ENCODE data around the gene PWP1. TPM values are rescaled to one million over a fixed set of nuclear protein-coding genes. Genes with fewer than 3 reads are reported as not detected.
A peak's percentile ranks its signal among the peaks of the same experiment; 100 is the strongest.

Gene PWP1
- total and polyA plus RNA-seq, 9 of the 15 experiments (the other 6 are each of a cell fraction or from before 2014, with no cell fraction given), result 61.6 to 401 (median 111) TPM

- peak; percentile 98 for TF ChIP-seq SIN3A (IDR thresholded peaks at IDR 0.05; ENCODE audit: borderline replicate concordance in 2 of 2, control insufficient read depth in 1 of 2, low read depth in 2 of 2, low read length in 2 of 2)
- TF ChIP-seq MED1 (CRISPR knock-in tag; IDR thresholded peaks at IDR 0.05; ENCODE audit: borderline replicate concordance), result no peak
- no peak for TF ChIP-seq ZNF57 (CRISPR knock-in tag; IDR thresholded peaks at IDR 0.05)
- peak; percentile 88 for TF ChIP-seq HDAC2 (IDR thresholded peaks at IDR 0.05)
- 0 out of 2 replicates have a peak, but pooled peaks have one; percentile 16 for TF ChIP-seq CEBPG (CRISPR knock-in tag; IDR thresholded peaks at IDR 0.05)
- no peak for TF ChIP-seq CEBPG (tag; conservative IDR thresholded peaks at IDR 0.05 in 1 of 2, IDR thresholded peaks at IDR 0.05 in 1 of 2)
- peak; percentile 99 for TF ChIP-seq MTA1 (IDR thresholded peaks at IDR 0.05; ENCODE audit: borderline replicate concordance)
- no peak; the same call in 1 of the 2 replicates for TF ChIP-seq RB1 (IDR thresholded peaks at IDR 0.05; ENCODE audit: low read depth)
- TF ChIP-seq HNRNPLL (IDR thresholded peaks at IDR 0.05; ENCODE audit: low read depth, low read length, poor library complexity, severe bottlenecking), result no peak
- TF ChIP-seq RBBP5 (IDR thresholded peaks at IDR 0.05; ENCODE audit: borderline replicate concordance, insufficient read depth, low read length, poor library complexity, severe bottlenecking), result peak; percentile 68
- TF ChIP-seq FOXK2 (conservative IDR thresholded peaks at IDR 0.05 in 1 of 2, IDR thresholded peaks at IDR 0.05 in 1 of 2; ENCODE audit: low read depth in 2 of 2), result peak; percentile 96 to 97
- TF ChIP-seq ZBTB49 (CRISPR knock-in tag; IDR thresholded peaks at IDR 0.05; ENCODE audit: borderline replicate concordance), result no peak
- TF ChIP-seq HMGN3 (IDR thresholded peaks at IDR 0.05; ENCODE audit: borderline replicate concordance, extremely low read depth, insufficient read length, low read depth, low read length), result no peak
- no peak for TF ChIP-seq NR0B1 (IDR thresholded peaks at IDR 0.05; ENCODE audit: partially characterized antibody)
- no peak for TF ChIP-seq ZNF436 (CRISPR knock-in tag; IDR thresholded peaks at IDR 0.05)
- no peak for TF ChIP-seq RHOXF2B (CRISPR knock-in tag; conservative IDR thresholded peaks at IDR 0.05)
- peak; percentile 75; the same call in 1 of the 2 replicates for TF ChIP-seq JUN (IDR thresholded peaks at IDR 0.05; ENCODE audit: borderline replicate concordance, low read depth, low read length)
- TF ChIP-seq JUN (CRISPR knock-in tag; IDR thresholded peaks at IDR 0.05; ENCODE audit: borderline replicate concordance), result peak; percentile 66; the same call in 1 of the 2 replicates
- peak; percentile 61 to 93 (median 89) for TF ChIP-seq YY1 (IDR thresholded peaks at IDR 0.05; ENCODE audit: borderline replicate concordance in 1 of 3, control insufficient read depth in 1 of 3, extremely low read depth in 1 of 3, insufficient read depth in 3 of 3, insufficient read length in 1 of 3, insufficient replicate concordance in 2 of 3, low read depth in 1 of 3, low read length in 2 of 3)
- TF ChIP-seq SAFB (IDR thresholded peaks at IDR 0.05; ENCODE audit: borderline replicate concordance, low read depth, low read length), result peak; percentile 15; the same call in 1 of the 2 replicates
- TF ChIP-seq TRIM28 (IDR thresholded peaks at IDR 0.05), result no peak
- no peak for TF ChIP-seq RBM39 (optimal IDR thresholded peaks at IDR 0.05; ENCODE audit: low read depth, low read length)
- no peak for TF ChIP-seq SNIP1 (IDR thresholded peaks at IDR 0.05; ENCODE audit: low read depth)
Measured at GRCh38 chr12:107685360-107686248, at the start of gene PWP1 (continued).
